ACHN (cell line): Measurements from ENCODE around the gene PPHLN1.

Source experiments
- DNase-seq: peaks from one replicate; pipeline ENCODE4 v3.0.0-alpha.2; 2015
- in situ Hi-C: cut with HindIII; loops from 2 replicates; pipeline ENCODE4 v1.10.0; 2017; ENCODE audit warnings: low sequenced_read_pairs, low pct_ligation_motif_present, low pct_unique_long_range_greater_than_20kb

The PPHLN1 gene

GRCh38 chr12:42325653-42326474, at the start of gene PPHLN1, which contains the start of gene ZCRB1:
PPHLN1 (plus strand) TSS chr12:42326167; CDS start chr12:42335903, 9,736 bp downstream.
ZCRB1 (minus strand) TSS chr12:42326094; CDS start chr12:42324102, 1,992 bp downstream.
- DNase-seq, result peak; percentile 95
- in situ Hi-C loops, result no loop called here

GRCh38 chr12:42277396-42278127, 48.4 kb upstream of the PPHLN1 start:
- DNase-seq, result no peak
- in situ Hi-C loops, result no loop called here

GRCh38 chr12:42278128-42278510, 47.8 kb upstream of the PPHLN1 start:
- no peak for DNase-seq
- in situ Hi-C loops, result no loop called here

GRCh38 chr12:42281278-42281677, 44.7 kb upstream of the PPHLN1 start:
- in situ Hi-C loops, result no loop called here
- DNase-seq, result no peak

- in situ Hi-C loops, result no loop called here
- DNase-seq, result no peak
Measured at GRCh38 chr12:42281844-42282243, 44.1 kb upstream of the PPHLN1 start.

- in situ Hi-C loops, result no loop called here
- DNase-seq, result no peak
Measured at GRCh38 chr12:42282294-42282693, 43.7 kb upstream of the PPHLN1 start.

- no peak for DNase-seq
- in situ Hi-C loops, result no loop called here
Measured at GRCh38 chr12:42283739-42284138, 42.2 kb upstream of the PPHLN1 start.

GRCh38 chr12:42284157-42284556, 41.8 kb upstream of the PPHLN1 start:
- no peak for DNase-seq
- in situ Hi-C loops, result no loop called here

GRCh38 chr12:42284876-42285275, 41.1 kb upstream of the PPHLN1 start:
- DNase-seq, result no peak
- in situ Hi-C loops, result no loop called here

- in situ Hi-C loops, result no loop called here
Measured at GRCh38 chr12:42285431-42285830, 40.5 kb upstream of the PPHLN1 start.

GRCh38 chr12:42286741-42287140, 39.2 kb upstream of the PPHLN1 start:
- in situ Hi-C loops, result no loop called here
- DNase-seq, result no peak

More at GRCh38 chr12:42285431-42285830, 40.5 kb upstream of the PPHLN1 start:
- no peak for DNase-seq

GRCh38 chr12:42288544-42288943, 37.4 kb upstream of the PPHLN1 start:
- in situ Hi-C loops, result no loop called here
- no peak for DNase-seq

GRCh38 chr12:42291680-42292079, 34.3 kb upstream of the PPHLN1 start:
- in situ Hi-C loops, result no loop called here
- no peak for DNase-seq

- DNase-seq, result peak; percentile 38
- in situ Hi-C loops, result no loop called here
Measured at GRCh38 chr12:42296503-42297109, 29.4 kb upstream of the PPHLN1 start.

- DNase-seq, result no peak
- in situ Hi-C loops, result no loop called here
Measured at GRCh38 chr12:42298887-42299286, 27.1 kb upstream of the PPHLN1 start.

- DNase-seq, result no peak
- in situ Hi-C loops, result loop anchor here (10.0 kb wide), 1 partner anchor 65 kb away; the partner anchor contains the start of gene YAF2
Measured at GRCh38 chr12:42299392-42300308, 26.3 kb upstream of the PPHLN1 start.

- DNase-seq, result no peak
- in situ Hi-C loops, result loop anchor here (10.0 kb wide), 1 partner anchor 71 kb away; the partner anchor contains the start of gene YAF2
Measured at GRCh38 chr12:42306297-42306696, 19.7 kb upstream of the PPHLN1 start.

- DNase-seq, result no peak
- in situ Hi-C loops, result loop anchor here (10.0 kb wide), 1 partner anchor 74 kb away; the partner anchor contains the start of gene YAF2
Measured at GRCh38 chr12:42308390-42308789, 17.6 kb upstream of the PPHLN1 start.
